GM03348 (cell line): ENCODE results near the gene NCAPH2.

ENCODE experiments used
- DNase-seq: peaks from one replicate; pipeline ENCODE4 v3.0.0; 2012; ENCODE audit warnings: low spot score

Gene NCAPH2

GRCh38 chr22:50548921-50549790 is 41.1 kb downstream of the NCAPH2 start:
- peak; percentile 18 for DNase-seq

GRCh38 chr22:50550395-50550794 is 42.4 kb downstream of the NCAPH2 start:
- no peak for DNase-seq

GRCh38 chr22:50551160-50551752 is 43.2 kb downstream of the NCAPH2 start:
- no peak for DNase-seq

- DNase-seq = no peak
These were observed 45.3 kb downstream of the NCAPH2 start for GRCh38 chr22:50553310-50553709.

- DNase-seq = no peak
These were observed 48.7 kb downstream of the NCAPH2 start for GRCh38 chr22:50556703-50557102.

GRCh38 chr22:50560034-50560433 is 52.0 kb downstream of the NCAPH2 start:
- DNase-seq = no peak

DNA sequence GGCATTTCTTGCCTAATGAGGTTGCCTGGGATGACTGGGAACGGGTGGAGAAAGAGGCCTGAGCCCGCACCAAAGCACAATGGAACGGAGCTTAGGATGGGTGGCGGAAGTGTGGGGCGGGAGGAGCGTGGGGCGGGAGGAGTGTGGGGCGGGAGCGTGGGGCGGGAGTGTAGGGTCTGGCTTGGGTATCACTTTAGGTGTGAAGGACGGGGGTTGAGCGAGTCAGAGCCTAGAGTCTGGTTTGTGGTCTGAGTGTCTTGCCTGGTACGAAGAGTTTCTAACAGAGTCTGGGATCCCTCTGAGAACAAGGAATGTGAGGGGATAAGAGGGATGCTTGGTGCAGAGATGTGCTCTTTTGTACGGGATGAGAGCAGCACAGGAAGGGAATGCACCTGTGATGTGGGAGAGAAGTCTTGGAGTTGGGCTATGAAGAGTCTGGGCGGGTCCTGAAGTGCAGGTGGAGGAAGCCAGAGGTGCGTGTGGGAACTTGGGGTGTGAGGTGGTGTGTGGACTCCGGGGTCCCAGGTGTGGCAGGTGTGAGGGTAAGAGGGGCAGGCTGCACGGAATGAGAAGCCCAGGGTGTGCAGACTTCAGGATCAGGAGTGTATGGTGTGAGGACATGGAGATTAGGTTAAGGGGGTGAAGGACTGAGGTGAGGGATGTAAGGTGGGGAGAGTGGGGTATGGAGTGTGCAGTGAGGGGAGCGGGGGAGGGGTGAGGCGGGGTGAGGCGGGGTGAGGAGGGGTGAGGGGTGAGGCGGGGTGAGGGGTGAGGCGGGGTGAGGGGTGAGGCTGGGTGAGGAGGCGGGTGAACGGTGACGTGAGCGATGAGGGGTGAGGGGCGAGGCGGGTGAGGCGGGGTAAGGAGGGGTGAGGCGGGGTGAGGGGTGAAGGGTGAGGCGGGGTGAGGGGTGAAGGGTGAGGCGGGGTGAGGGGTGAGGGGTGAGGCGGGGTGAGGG is 53.7 kb downstream of the NCAPH2 start:
- DNase-seq = no peak

- peak; percentile 97 for DNase-seq
These were observed 54.7 kb downstream of the NCAPH2 start, which contains the start of gene SYCE3 for GRCh38 chr22:50562523-50563412. Gene SYCE3, minus strand, starts transcription at chr22:50562919. Its CDS starts 6,514 bp downstream, at chr22:50556405.

DNA sequence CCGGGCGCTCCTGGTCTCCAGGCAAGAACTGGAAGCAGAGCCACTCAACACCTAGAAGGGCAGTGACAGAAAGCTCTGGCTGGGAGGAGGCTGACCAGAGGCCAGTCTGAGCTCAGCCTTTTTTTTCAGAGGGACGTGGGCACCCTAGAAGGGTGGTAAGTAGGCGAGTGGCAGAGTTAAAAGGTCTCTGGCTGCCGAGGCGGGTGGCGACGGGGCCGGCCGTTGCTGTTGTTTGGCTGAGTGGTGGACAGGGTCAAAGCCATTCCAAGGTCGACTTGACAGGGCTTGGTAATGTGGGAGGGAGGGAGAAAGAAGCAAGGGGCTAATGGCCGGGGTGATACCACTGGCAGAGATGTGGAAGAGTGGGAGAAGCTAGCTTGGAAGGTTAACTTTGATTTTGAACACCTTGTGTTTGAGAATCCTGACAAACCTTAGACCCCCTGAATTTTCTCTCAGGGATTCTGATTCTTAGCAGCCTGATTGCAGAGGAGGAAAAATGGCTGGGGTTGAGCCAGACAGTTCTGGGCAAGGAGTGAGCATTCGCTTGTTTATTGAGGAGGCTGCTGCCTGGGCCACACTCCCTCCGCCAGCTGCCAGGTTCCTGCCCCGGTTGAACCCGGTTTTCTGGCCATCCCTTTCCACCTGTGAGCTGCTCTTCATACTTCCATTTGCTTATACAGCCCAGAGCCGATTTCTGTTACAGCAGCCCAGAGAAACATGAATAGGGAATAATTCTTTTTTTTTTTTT is 55.6 kb downstream of the NCAPH2 start:
- no peak for DNase-seq

DNA sequence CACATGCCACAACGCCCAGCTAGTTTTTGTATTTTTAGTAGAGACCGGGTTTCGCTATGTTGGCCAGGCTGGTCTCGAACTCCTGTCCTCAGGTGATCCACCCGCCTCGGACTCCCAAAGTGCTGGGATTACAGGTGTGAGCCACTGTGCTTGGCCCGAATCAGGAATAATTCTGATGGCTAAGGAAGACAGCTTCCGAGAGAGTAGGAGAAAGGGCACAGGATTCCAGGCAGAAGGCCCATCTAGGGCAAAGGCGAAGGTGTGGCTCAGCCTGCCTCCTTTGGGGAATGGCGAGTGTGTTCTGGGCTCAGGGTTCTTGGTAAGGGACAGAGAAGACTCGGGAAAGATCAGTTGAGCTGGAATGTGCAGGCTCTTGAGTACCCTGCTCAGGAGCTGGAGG is 56.3 kb downstream of the NCAPH2 start:
- DNase-seq = no peak

DNA sequence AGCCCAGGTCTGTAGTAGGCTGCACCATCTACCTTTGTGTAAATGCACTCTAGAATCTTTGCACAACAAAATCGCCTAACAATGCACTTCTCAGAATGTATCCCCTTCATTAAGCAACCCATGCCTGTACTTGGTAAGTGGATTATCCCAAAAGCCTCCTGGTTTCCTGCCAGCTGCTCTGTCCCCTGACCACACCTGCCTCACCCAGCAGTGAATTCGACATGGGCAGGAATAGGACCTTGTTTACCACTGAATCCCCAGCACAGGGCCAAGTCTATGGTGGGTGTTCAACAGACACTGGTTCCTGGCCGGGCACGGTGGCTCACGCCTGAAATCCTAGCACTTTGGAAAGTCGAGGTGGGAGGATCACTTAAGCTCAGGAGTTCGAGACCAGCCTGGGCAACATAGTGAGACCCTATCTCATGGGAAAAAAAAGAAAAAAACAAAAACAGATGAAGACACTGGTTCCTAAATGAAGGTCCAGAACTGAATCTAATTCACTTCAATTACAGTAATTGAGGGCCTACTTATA is 59.8 kb downstream of the NCAPH2 start:
- DNase-seq = no peak

DNA sequence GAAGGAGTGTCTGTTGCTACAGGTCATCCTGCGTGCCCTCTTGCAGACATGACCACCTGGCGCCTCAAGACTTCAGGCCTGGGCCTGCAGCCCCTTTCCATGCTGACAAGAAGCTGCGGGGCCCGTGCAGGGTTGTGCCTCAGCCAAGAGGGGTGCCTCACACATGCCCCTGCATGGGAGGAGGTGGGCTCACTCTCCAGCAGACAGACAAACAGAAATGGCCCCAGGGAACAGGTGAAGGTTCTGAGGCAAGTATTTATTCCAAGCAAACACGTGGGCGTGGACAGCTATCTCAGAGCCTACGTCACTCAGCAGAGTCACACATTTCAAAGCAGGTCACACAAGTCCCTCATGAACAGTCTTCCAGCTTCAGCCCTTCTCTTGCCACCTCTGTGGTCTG is 60.6 kb downstream of the NCAPH2 start:
- no peak for DNase-seq

DNA sequence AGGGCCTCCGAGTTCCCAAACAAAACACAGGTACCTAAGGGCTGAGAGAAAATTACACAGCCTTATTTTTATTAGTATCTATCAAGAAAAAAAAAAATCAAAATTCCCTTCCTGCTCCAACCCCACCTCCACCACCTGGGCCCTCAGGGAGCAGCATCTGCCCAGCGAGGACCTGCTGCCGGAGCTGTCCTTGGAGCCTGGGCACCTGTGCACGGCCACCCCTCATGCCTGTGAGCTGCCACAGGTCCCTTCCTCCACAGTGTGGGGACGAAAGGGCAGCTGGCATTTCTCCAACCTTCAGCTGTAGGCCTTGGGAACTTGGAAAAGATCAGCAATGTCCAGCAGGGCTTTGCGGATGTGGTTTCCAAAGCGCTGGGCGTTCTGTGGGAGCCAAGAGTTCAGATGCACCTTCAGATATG is 61.0 kb downstream of the NCAPH2 start:
- no peak for DNase-seq

GRCh38 chr22:50569896-50570535 is 62.0 kb downstream of the NCAPH2 start:
- no peak for DNase-seq

GRCh38 chr22:50570861-50571260 is 62.8 kb downstream of the NCAPH2 start:
- DNase-seq = no peak

DNA sequence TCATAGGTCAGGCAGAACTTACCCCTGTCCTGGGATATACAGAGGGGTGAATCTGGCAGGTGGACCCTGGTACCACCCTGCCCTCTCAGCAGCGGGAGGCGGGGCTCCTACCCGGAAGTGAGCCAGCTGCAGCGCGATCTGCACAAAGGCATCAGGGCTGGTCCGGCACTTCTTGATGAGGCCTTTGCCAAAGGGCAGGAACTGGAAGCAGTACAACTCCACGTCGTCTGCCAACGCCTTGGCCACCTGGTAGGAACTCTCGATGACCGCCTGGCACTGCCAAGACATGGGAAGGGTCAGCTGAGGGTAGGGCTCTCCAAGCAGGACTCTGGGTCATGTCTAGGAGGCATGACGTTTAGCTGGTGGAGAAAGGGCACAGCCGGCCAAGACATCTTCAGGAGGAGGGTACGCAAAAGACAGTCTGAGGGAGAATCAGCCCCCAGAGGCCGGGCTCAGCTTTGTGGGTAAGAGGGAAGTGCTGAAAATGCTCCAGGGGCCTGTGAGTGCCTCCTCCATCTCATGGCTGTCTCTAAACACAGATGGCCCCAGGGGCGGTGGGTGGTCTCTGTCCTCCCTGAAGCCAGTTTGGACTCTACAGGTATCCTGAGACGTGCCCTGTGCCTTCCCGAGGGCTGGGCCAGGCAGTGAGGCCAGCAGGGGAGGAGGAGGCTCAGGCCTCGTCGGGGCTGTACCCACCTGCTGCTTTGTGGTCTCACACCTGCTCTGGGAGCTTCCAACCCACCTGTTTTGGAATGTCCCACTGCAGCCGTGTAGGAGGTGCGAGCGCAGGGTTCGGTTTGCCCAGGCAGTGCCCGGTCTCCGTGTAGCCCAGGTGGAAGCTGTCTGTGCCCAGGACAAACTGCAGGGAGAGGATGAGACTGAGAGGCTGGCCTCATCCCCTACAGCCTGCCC is 63.5 kb downstream of the NCAPH2 start:
- DNase-seq = no peak

- no peak for DNase-seq
These were observed 64.9 kb downstream of the NCAPH2 start for GRCh38 chr22:50572965-50573364.

DNA sequence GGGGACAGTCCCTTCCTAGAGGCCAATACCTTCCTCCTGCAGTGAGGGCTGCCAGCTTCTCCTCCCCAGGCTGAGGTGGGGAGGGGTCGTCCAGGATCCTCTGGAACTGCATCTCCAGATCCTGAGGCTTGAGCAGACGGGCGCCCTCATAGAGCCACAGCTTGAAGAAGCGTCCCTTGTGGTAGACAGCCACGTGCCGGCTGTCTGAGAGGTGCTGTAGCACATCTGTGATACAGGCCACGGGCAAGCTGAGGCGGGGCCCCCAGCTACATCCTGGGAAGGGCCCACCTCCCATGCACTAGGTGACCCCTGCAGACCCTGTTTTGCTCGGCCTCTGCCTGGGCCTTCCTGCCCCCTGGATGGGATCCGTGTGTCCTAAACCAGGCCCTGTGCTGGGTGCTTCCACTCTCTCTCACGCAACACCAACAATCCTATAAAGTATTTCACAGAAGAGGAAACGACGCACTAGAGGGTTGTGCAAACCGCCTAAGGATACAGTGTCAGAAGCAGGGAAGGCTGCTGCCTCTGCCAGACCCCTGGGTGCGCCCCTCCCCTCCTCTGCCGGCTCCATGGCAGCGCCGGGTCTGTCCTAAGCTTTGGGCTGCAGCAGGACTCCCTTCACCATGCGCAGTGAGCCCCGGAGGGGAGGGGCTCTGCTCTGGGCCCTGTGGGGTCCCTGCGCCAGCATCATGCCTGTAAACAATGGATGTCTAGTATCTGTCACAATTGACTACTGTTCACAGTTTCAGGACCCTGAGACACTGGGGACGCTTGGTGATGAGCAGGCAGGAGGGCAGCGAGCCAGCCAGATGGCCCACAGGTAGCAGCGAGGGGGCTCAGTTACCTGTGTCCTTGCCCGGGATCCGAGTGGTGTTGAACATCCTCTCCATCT is 65.7 kb downstream of the NCAPH2 start:
- no peak for DNase-seq
